SIG-M5 (cell line): Measurements from ENCODE around the gene CACNA1B.
"Not testable (repeated sequence)": the region's sequence is repeated elsewhere in the genome, so short reads cannot be mapped to it uniquely, and the experiment has no call there.

Experiments
- DNase-seq: peaks from one replicate; lab custom pipeline; 2025; lab: John Stamatoyannopoulos, UW

The CACNA1B gene

DNA sequence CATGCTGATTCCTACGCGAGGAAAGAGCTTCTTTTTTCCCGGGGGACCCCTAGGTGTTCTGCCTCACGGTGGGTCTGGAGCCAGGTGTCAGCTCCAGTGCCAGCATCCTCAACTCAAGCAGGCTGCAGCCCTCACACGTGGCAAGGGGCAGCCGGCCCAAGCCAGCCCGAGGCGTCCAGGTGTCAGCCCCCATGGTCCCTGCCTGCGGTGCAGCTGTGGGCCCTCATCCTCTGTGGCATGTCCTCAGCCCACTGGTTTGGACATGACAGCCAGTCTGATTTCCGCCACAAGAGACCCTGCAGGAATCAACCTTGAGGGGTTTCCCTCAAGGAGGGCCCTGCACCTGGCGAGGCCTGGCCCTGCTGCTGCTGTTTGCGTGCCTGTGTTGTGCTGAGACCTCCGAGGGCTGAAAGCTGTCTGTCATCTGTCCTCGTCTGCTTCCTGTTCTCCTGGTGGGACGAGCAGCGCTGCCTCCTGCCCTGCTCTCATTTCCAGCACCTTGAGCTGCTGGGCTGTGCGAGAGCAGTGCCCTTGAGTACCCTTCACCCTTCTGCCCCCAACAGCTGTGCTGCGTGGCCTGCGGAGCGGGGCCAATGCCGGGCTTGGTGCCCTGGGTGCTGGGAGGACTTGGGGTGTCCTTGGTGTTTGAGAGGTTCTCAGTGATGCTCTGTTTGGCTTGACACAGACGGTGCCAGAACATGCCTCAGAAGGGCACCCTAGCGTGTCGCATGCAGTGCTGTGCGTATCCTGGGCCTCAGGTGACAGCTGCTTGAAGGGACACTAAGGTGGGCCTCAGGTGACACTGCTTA lies 137.6 kb downstream of the CACNA1B start:
- DNase-seq = no peak

DNA sequence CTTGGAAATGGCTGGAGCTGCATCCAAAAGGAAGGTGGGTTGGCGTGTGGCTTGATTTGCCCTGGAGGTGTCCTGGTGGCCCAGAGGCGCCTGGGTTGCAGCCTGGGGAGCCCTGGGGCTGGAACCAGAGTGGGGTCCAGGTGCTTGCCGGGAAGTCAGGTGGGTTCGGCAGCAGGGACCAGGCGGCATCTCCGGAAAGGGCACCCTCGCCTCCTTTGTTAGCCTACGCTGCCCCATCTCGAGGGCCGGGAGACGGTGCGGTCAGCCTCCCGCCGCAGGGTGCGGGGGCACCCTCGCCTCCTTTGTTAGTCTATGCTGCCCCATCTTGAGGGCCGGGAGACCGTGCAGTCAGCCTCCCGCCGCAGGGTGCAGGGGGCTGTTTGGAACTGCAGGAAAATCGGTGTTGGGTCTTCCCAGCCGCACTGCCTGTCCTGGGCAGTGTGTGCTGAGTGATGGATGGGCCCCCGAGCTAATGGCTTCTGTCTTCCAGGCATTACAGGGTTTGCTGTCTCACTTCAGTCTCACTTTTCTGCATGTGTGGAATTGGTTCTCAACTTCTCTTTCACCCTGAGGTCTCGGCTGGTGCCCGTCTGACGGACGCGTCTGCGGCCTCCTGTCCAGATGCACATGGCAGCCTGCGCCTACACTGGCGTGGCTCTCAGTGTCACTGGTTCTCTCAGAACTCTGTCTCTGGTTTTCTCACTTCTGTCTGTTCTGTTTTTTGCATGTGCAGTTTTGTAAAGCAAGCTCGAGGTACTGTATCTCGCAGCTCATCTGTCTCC lies 139.0 kb downstream of the CACNA1B start:
- no peak for DNase-seq

DNA sequence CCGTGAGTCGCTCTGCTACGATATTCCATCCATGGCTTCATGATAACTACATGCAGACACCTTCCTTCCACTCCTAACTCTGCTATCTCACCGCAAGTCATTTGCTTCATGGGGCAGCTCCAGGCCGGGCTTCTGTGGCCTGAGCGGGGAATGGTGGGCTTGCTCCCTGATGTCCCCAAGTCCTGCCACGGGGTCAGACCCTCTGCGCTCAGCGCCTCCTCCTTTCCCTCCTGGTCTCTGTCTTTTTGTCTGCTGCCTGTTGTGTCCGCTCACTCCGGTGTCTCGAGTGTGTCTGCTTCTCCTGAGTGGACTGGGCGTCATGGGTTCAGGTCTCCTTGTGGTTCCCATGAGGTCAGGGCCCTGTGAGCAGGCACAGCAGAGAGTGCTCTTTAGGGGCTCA lies 139.6 kb downstream of the CACNA1B start:
- DNase-seq = no peak

DNA sequence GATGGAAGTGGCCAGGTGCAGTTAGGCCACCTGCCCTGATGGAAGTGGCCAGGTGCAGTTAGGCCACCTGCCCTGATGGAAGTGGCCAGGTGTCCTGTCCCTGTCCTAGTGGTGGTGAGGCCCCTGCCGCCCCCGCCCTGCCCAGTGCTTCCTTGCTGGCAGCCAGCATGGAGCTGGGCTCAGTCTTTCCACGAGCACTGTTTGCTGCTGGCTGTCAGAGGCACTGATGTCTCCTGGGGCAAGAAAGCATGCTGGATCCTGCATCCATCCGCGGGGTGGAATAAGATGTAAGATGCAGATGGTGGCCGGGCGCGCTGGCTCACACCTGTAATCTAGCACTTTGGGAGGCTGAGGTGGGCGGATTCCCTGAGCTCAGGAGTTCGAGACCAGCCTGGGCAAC lies 141.9 kb downstream of the CACNA1B start:
- not testable (repeated sequence) for DNase-seq

DNA sequence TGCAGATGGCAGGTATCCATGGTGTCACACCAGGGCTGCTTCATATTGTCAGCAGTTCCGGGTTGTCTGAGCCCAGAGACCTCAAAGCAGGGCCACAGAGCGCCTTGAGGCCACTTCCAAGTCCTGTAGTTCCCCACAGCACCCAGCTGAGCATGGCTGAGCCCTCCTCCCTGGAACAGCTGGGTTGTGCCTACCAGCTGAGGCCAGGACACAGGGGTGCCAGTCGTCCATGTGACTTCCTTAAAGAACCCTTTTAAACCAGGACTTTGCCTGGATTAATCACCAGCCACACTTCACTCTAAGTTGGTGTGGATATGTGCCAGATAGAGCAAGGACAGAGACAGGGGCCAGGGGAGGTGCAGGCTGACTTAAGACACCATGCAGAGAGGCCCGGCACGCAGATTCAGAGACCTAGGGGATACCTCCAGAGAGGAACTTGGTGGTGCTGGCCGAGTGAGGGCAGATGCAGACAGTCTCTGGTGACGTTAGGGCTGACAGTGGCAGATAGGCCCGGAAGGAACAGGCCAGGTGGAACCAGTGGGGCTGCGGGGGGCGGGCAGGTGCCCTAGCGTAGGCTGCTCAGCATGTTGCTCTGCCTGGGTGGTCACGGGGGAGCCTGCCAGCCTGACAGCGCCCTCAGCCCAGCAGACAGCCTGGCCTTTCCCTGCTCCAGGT lies 142.7 kb downstream of the CACNA1B start:
- DNase-seq = no peak

DNA sequence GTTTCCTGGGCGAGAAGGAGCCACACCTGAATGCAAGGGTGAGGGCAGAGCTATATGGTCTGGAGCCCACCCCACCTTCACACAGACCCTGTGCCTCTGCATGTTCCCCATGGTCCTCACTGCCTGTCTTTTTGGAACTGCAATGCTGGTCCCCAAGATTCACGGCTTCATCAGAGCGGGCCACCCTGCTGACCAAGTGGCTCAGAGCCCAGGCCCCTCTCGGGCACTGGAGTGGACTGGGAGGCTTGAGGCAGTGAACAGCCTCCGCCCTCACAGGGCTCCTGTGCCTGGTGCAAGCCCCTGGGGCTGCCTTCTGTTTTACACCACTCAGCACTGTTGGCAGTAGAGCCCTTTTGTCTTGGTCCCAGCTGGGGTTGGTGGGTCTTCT lies 143.2 kb downstream of the CACNA1B start:
- DNase-seq = no peak

DNA sequence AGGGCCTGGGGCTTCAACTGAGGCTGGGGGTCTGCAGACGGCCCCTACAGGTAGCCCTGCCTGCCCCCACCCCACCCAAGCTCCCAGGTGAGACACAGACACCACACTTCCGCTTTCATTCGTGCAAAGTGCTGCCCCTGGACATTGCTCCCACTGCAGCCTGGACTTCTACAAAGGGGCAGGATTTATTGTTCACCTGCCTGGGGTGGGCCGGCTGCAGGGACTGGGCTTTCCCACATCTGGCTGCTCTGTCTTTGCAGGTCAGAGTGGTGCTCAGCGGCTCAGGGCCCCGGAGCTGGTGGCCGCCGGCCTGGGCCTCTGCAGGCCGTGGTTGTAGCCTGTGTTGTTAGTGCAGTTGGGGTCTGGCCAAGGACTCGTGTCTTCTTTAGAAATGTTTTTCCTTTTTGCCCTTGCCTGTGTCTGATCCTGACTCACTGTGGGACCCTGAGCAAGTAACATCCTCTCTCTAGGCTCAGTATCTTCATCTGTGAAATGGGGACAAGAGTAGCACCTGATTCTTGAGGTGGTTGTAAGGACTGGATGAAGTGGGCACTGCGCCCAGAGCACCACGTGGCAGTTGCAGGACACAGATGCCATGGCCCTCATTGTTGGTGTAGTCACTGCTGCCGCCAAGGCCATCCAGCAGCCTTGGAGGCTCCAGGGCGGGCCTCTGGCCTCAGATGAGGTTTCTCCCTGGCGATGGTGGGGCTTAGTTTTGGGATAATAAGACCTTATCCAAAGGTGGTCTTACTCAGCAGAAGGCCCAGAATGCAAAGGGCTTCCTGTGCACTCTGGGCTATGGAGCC lies 143.9 kb downstream of the CACNA1B start:
- DNase-seq = no peak

DNA sequence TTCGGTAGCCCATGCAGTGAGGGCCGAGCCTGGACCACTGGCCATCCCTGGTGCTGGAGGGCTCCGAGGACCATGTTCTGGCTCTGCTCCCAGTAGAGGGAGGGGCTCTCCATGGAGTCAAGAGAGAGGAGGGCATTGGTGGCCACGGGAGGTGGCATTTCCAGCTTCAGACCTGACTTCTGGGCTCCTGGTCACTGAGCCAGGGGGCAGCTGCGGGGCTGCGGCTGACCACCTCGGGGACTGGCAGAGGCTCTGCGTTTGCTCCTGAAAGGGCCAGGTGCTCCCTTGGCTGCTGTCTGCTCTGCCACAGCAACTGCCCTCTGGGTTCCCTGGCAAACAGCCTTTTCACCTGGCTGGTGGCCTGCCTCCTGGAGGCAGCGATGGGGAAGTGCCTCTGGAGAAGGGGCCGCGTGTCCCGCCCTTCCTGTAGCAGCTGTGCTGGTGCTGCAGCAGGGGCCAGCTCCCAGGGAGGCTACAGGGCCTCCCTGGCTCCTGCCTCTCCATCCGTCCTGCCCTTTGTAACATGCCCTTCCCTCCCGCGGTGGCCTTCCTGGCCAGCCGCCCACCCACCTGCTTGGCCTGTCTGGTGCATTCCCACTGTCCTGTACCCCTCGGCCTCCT lies 144.6 kb downstream of the CACNA1B start:
- DNase-seq = no peak

DNA sequence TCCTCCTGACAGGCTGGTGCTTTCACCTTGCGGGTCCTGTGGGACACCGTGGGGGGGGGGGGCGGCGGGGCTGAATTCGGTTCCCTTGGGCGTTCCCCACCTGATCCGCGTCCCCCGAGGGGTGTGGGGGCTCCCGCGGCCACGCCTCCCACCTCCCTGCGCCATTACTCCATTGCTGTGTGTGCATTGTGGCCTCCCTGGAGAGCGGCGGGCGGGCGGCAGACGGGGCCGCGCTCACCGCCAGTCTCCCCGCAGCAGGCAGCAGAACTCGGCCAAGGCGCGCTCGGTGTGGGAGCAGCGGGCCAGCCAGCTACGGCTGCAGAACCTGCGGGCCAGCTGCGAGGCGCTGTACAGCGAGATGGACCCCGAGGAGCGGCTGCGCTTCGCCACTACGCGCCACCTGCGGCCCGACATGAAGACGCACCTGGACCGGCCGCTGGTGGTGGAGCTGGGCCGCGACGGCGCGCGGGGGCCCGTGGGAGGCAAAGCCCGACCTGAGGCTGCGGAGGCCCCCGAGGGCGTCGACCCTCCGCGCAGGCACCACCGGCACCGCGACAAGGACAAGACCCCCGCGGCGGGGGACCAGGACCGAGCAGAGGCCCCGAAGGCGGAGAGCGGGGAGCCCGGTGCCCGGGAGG lies 145.3 kb downstream of the CACNA1B start:
- no peak for DNase-seq

DNA sequence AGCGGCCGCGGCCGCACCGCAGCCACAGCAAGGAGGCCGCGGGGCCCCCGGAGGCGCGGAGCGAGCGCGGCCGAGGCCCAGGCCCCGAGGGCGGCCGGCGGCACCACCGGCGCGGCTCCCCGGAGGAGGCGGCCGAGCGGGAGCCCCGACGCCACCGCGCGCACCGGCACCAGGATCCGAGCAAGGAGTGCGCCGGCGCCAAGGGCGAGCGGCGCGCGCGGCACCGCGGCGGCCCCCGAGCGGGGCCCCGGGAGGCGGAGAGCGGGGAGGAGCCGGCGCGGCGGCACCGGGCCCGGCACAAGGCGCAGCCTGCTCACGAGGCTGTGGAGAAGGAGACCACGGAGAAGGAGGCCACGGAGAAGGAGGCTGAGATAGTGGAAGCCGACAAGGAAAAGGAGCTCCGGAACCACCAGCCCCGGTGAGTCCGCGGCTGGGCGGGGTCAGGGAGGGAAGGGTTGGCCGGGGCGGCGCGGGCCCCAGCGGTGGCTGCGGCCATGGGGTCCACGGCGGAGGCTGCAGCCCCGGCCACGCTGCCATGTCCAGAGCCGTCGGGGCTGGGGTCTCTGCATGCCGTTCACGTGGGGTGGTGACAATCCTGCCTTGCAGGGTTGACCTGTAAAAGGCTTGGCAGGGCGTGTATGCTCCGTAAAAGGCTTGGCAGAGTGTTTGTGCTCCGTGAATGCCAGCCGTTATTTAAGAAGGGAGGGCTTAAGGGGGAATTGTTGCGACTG lies 146.0 kb downstream of the CACNA1B start:
- no peak for DNase-seq

DNA sequence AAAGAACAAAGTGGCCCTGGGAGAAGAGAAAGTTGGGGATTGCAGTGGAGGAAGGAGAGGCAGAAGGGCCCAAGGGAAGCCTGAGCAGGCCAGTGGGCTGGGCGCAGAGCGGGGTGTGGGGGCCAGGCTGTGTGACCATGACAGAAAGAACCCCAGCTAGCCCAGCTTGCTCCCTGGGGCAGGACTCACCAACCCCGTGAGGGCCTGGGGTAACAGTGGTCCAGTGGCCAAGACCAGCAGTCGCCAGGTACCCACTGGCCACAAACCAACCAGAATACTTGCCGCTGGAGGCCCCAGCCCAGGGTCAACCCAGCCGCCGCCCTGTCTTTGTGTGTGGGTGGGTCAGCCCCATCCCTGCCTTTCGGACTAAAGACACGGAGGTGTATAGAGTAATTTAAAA lies 146.5 kb downstream of the CACNA1B start:
- no peak for DNase-seq

DNA sequence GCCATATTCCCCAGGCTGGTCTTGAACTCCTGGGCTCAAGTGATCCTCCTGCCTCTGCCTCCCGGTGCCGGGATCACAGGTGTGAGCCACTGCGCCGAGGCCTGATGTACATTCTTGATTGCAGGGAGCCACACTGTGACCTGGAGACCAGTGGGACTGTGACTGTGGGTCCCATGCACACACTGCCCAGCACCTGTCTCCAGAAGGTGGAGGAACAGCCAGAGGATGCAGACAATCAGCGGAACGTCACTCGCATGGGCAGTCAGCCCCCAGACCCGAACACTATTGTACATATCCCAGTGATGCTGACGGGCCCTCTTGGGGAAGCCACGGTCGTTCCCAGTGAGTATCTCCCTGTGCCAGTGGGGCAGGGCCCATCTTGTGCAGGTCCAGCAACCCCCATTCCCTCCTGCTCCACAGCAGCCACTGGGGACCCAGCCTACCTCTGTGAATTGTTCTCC lies 147.3 kb downstream of the CACNA1B start:
- no peak for DNase-seq

DNA sequence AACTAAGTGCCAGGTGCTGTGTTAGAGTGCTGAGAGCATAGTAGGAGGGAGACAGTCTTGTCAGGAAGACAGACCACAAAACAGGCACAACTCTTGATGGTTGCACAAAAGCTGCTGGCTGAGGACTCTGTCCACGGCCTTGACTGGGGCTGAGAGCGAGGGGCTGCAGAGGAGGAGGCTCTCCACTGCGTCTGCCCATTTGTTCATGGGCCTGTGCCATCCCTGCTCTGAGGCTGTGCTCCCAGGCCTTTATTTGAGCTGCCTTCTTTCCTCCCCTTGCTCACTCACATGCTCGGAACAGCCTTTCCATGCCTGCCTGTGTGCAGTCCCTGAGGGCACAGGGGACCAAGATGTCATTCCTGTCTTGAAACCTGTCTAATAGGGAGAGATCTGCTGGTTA lies 147.8 kb downstream of the CACNA1B start:
- no peak for DNase-seq

DNA sequence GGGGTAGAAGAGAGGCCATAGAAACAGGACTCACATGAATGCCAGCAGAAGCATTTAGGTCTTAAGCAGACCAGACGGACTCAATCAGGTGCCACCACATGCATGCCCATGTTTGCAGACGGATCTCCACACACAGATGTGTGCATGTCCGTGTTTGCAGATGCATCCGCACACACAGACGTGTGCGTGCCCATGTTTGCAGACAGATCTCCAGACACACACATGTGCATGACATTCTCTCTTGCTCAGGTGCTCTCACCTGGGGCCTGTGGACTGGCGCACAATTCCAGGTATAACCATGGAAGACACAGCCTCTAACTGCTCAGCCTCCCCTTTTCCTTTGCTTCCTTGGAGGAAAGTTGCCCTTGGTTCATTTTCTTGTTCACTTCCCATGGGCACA lies 148.3 kb downstream of the CACNA1B start:
- no peak for DNase-seq

DNA sequence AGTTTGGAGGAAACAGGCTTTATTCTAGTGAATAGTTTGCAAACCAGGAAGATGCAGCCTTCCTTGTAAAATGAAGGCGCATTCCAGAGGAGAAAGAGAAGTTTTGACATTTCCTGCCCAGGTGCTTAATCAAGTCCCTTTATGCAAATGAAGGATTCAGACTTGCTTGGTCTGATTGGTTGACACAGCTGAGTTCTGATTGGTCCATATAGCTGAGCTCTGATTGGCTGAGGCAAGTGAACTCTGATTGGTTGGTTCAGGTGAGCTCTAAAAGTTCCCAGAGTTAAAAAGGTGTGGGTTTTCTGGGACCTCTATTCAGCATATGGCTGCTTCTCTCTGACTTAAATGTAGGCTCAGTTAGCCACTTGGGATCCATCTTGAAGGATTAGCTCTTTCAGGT lies 151.0 kb downstream of the CACNA1B start:
- DNase-seq = no peak

DNA sequence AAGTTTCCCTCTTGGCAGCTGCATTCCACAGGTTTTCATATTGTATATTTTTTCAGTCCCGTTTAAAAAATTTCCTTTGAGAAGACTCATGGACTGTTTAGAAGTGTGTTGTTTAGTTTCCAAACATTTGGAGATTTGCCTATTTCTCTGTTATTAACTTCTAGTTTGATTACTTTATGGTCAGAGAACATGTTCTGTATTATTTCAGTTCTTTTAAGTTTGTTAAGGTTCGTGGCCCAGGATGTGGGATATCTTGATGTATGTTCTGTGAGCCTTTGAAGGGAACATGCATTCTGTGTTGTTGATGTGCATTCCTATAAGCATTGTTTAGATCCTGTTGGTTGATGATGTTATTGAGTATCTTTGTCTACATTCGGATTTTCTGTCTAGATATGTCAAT lies 153.6 kb downstream of the CACNA1B start:
- no peak for DNase-seq

DNA sequence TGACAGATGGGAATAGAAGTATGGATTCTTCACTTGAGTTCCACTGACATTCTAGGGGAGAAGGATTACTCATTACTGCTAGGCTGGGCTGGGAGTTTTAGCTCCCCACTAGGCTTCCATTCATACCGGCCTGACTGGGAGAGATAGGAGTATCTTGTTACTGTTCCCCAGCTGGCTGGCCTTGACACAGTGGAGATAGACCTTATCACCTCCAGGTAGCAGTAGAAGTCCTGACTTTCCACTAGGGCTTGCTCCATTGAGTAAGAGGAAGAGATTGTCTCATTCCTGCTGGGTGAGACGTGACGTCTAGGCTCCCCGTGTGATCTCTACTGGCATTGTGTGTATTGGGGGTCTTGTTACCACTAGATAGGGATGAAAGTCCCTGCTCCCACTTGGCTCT lies 156.4 kb downstream of the CACNA1B start:
- no peak for DNase-seq

DNA sequence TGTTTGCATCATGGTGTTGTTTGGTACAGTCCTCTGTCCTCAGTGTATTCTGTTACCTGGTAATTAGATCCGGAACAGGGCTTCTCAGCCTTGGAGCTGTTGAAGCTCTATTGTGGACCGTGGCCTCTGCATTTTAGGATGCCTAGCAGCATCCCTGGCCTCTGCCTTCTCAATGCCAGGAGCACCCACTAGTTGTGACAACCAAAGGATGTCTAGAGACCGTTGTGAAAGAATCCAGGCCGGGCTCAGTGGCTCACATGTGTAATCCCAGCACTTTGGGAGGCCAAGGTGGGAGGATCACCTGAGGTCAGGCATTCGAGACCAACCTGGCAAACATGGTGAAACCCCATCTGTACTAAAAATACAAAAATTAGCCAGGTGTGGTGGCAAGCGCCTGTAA lies 159.6 kb downstream of the CACNA1B start:
- DNase-seq = no peak

DNA sequence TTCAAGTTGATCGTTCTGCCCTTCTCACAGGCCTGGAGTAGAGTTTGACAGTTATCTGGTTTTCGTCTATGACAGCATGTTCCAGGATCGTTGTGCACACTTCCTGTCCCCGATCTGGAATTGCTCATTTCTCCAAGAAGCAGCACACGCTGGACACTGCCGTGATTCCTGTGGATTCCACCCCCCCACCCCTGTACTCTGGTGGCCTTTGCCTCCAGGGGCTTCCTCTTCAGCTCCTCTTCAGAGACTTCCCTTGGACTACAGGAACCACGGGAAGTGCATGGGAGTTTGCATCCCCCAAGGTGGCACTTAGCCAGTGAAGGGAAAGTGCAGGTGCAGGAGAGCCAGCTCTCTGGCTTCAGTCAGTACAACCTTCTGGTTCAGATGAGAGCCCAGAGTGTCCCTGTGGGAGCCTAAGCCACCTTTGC lies 160.7 kb downstream of the CACNA1B start:
- no peak for DNase-seq
